ENCODE results near the gene RNU5B-1. TPM values are rescaled to one million over a fixed set of nuclear protein-coding genes. Genes with fewer than 3 reads are reported as not detected.
A peak's percentile ranks its signal among the peaks of the same experiment; 100 is the strongest.

Gene RNU5B-1
- total RNA-seq, 2 experiments from 2014 or later, result 23.7 to 34.8 TPM

DNA sequence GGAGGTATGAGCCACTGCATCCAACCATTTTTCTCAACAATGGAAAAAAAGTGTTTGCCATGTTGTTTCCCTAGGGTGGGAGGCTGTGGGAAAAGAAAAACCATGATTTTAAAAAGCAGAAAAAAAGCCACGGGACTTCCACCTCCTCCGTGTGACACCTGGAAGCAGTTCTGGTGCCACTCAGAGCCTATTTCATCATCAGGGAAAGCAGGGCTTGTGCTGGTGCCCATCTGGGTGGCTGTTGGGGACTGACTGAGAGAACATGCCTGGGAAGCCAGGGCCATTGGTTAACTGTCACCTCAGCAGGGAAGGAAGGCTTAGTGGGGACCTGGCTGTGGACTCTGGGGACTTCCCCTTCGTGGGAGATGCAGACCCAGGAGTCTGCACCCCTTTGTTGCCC, 7.3 kb downstream of the RNU5B-1 start:
- CTCF ChIA-PET, result no interaction called here
- Mint-ChIP-seq H3K27me3 (peaks cover 8% of the 10 kb centered on the region), H3K4me3 (no peak overlapping the region), H3K4me1 (ENCODE audit: low read depth) (no peaks in the 10 kb centered on the region), H3K9me3 (no peaks in the 10 kb centered on the region), H3K36me3 (ENCODE audit: low read depth) (no peaks in the 10 kb centered on the region), H3K27ac (no peak overlapping the region)
- intact Hi-C loops (cut with DNase I, micrococcal nuclease), result loop anchor here in 1 of 2 experiments (10.0 kb wide), 2 partner anchors 553 to 1193 kb away; partner anchors contain the start of genes RAB11A, RPL4 and ZWILCH
- POLR2A ChIA-PET, result no interaction called here
- DNase-seq (no peak), ATAC-seq (ENCODE audit: poor library complexity) (no peak)
- Histone ChIP-seq H3K36me3 (ENCODE audit: insufficient read depth, low read length) (no peaks in the 10 kb centered on the region), H3K27me3 (ENCODE audit: control insufficient read depth in 1 of 2, insufficient read depth in 2 of 2, low read length in 2 of 2) (no peaks in the 10 kb centered on the region), H3K9me3 (ENCODE audit: control insufficient read depth in 1 of 2, insufficient read depth in 1 of 2, low read length in 2 of 2) (no peaks in the 10 kb centered on the region), H3K4me3 (ENCODE audit: low read length) (no peak overlapping the region), H3K4me1 (ENCODE audit: insufficient read depth, low read length) (no peaks in the 10 kb centered on the region), H3K27ac (ENCODE audit: low read depth in 1 of 2, low read length in 2 of 2) (no peak overlapping the region)
- TF ChIP-seq, protein P1, sequence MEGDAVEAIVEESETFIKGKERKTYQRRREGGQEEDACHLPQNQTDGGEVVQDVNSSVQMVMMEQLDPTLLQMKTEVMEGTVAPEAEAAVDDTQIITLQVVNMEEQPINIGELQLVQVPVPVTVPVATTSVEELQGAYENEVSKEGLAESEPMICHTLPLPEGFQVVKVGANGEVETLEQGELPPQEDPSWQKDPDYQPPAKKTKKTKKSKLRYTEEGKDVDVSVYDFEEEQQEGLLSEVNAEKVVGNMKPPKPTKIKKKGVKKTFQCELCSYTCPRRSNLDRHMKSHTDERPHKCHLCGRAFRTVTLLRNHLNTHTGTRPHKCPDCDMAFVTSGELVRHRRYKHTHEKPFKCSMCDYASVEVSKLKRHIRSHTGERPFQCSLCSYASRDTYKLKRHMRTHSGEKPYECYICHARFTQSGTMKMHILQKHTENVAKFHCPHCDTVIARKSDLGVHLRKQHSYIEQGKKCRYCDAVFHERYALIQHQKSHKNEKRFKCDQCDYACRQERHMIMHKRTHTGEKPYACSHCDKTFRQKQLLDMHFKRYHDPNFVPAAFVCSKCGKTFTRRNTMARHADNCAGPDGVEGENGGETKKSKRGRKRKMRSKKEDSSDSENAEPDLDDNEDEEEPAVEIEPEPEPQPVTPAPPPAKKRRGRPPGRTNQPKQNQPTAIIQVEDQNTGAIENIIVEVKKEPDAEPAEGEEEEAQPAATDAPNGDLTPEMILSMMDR (IDR thresholded peaks at IDR 0.05), result no peak

DNA sequence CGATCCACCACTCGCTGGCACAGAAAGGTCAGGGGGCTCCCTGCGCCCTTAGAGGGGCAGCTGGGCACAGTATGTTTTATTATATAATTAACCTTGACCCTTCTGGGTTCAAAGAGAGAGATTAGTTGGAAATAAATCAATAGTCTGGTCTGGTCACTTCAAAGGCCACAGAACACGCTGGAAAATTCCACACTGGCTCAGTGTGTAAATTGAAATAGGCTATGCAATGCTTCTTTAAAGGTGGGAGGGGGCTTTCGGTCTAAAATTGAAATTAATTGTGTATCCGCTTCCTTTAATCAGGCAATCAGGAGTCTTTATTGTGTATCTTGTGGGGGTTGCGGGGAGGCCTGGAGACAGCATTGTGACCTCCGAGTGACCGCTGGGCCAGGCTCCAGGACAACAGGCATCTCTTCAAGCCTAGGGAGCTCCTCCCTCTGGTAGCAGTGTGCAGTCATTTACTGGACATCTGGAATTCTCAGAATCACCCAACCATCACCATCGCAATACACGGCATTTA, 8.0 kb downstream of the RNU5B-1 start:
- no peak overlapping the region for H3K27ac ChIP-seq (ENCODE audit: low read depth in 1 of 2, low read length in 2 of 2)
- no peak overlapping the region for H3K27ac Mint-ChIP-seq
- H3K27me3 ChIP-seq (ENCODE audit: control insufficient read depth in 1 of 2, insufficient read depth in 2 of 2, low read length in 2 of 2), result no peaks in the 10 kb centered on the region
- H3K9me3 Mint-ChIP-seq, result no peaks in the 10 kb centered on the region
- H3K4me1 ChIP-seq (ENCODE audit: insufficient read depth, low read length), result no peaks in the 10 kb centered on the region
- no peaks in the 10 kb centered on the region for H3K36me3 Mint-ChIP-seq (ENCODE audit: low read depth)
- no peak overlapping the region for H3K4me3 Mint-ChIP-seq
- intact Hi-C loops (cut with DNase I, micrococcal nuclease), result loop anchor here in 1 of 2 experiments (10.0 kb wide), 2 partner anchors 552 to 1192 kb away; partner anchors contain the start of genes RAB11A, RPL4 and ZWILCH
- H3K36me3 ChIP-seq (ENCODE audit: insufficient read depth, low read length), result no peaks in the 10 kb centered on the region
- ChIA-PET CTCF (no interaction called here), POLR2A (interaction anchor here (1.7 kb wide), 1 partner anchor 26 kb away, joined by 6 read pairs; the partner anchor contains the start of gene PARP16)
- no peaks in the 10 kb centered on the region for H3K4me1 Mint-ChIP-seq (ENCODE audit: low read depth)
- H3K27me3 Mint-ChIP-seq, result peaks cover 8% of the 10 kb centered on the region
- TF ChIP-seq, protein P1 (IDR thresholded peaks at IDR 0.05), result no peak
- no peak overlapping the region for H3K4me3 ChIP-seq (ENCODE audit: low read length)
- DNase-seq (no peak), ATAC-seq (ENCODE audit: poor library complexity) (no peak)
- H3K9me3 ChIP-seq (ENCODE audit: control insufficient read depth in 1 of 2, insufficient read depth in 1 of 2, low read length in 2 of 2), result no peaks in the 10 kb centered on the region

DNA sequence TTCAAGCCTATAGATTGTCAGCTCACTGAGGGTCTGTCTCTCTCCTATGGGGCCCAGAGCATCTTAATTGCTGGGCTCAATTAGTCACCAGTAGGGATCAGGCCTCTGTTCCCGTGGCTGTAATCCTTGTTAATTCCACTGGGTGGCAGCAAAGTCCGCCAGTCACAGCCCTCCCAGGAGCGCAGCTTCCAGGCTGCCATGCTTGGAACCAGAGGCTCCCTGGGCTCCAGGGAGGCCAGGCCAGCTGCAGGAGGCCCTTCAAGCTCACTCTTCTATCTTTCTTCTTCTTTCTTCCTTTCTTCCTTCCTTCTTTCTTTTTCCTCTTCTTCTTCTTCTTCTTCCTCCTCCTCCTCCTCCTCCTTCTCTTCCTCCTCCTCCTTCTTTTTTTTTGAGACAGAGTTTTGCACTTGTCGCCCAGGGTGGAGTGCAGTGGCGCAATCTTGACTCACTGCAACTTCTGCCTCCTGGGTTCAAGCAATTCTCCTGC, 14.4 kb downstream of the RNU5B-1 start:
- TF ChIP-seq, protein P1 (IDR thresholded peaks at IDR 0.05), result peak; percentile 92
- DNase-seq (peak; percentile 56 to 87 (median 69)), ATAC-seq (ENCODE audit: poor library complexity) (peak; percentile 100)
- Histone ChIP-seq H3K4me1 (ENCODE audit: insufficient read depth, low read length) (peaks cover 2% of the 10 kb centered on the region), H3K27me3 (ENCODE audit: control insufficient read depth in 1 of 2, insufficient read depth in 2 of 2, low read length in 2 of 2) (peaks cover 0 to 8% of the 10 kb centered on the region in 2 experiments), H3K9me3 (ENCODE audit: control insufficient read depth in 1 of 2, insufficient read depth in 1 of 2, low read length in 2 of 2) (no peaks in the 10 kb centered on the region), H3K36me3 (ENCODE audit: insufficient read depth, low read length) (no peaks in the 10 kb centered on the region), H3K27ac (ENCODE audit: low read depth in 1 of 2, low read length in 2 of 2) (no peak overlapping the region), H3K4me3 (ENCODE audit: low read length) (no peak overlapping the region)
- ChIA-PET CTCF (interaction anchor here (0.8 to 2.2 kb wide), 6 partner anchors 10 to 66 kb away, joined by 3 to 21 read pairs (median 4); partner anchors contain the start of gene RNU5B-1), POLR2A (interaction anchor here (1.0 to 2.0 kb wide), 2 partner anchors 15 to 67 kb away, joined by 5 to 18 read pairs; partner anchors contain the start of gene RNU5B-1)
- Mint-ChIP-seq H3K4me1 (ENCODE audit: low read depth) (no peaks in the 10 kb centered on the region), H3K36me3 (ENCODE audit: low read depth) (no peaks in the 10 kb centered on the region), H3K4me3 (no peak overlapping the region), H3K9me3 (no peaks in the 10 kb centered on the region), H3K27ac (no peak overlapping the region), H3K27me3 (peaks cover 4% of the 10 kb centered on the region)
- intact Hi-C loops (cut with DNase I, micrococcal nuclease), result loop anchor here (1.0 to 10.0 kb wide), 4 partner anchors 66 to 1186 kb away; partner anchors contain the start of genes RAB11A (in 1 of the 2), RPL4 (in 1 of the 2) and ZWILCH (in 1 of the 2)

All from CD4-positive, alpha-beta T cell (primary cell).